AG09309 (cell line): ENCODE data around the gene OCA2.

Experiments used
- DNase-seq: peaks from one replicate; pipeline ENCODE4 v3.0.0-alpha.2; 2010; ENCODE audit warnings: low read depth
- H3K4me3 ChIP-seq: 2 replicates; pipeline ENCODE4 v1.5.1; 2011; ENCODE audit warnings: mild to moderate bottlenecking, low read depth, low read length, moderate library complexity; ENCODE audit not compliant: control insufficient read depth
- TF ChIP-seq, protein P1 (sequence below): IDR thresholded peaks from 2 replicates; pipeline ENCODE4 v1.5.1; 2011; ENCODE audit warnings: mild to moderate bottlenecking, low read depth, low read length, inconsistent platforms; ENCODE audit not compliant: insufficient read depth, control insufficient read depth; ENCODE audit errors: missing control alignments

The OCA2 gene

DNA sequence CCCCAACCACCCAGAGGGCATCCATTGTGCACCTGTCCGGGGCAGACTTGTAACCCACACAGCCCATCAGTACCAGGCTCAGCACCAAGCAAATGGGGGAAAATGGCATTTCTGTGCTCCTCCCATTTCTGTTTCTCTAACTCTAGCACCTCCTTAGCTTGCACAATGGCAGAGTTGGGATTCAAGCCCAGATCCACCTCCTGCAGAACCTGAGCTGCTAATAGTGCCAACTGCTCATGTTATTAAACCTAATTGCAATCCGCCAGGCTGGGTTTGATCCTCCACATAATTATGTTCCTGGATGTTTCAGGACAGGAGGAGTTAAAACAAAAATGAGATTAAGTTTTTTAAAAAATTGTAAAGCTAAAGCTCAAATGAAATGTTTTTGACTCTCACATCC is 235.0 kb downstream of the OCA2 start:
- no peak overlapping the region for H3K4me3 ChIP-seq
- no peak for DNase-seq
- TF ChIP-seq, protein P1, sequence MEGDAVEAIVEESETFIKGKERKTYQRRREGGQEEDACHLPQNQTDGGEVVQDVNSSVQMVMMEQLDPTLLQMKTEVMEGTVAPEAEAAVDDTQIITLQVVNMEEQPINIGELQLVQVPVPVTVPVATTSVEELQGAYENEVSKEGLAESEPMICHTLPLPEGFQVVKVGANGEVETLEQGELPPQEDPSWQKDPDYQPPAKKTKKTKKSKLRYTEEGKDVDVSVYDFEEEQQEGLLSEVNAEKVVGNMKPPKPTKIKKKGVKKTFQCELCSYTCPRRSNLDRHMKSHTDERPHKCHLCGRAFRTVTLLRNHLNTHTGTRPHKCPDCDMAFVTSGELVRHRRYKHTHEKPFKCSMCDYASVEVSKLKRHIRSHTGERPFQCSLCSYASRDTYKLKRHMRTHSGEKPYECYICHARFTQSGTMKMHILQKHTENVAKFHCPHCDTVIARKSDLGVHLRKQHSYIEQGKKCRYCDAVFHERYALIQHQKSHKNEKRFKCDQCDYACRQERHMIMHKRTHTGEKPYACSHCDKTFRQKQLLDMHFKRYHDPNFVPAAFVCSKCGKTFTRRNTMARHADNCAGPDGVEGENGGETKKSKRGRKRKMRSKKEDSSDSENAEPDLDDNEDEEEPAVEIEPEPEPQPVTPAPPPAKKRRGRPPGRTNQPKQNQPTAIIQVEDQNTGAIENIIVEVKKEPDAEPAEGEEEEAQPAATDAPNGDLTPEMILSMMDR: no peak

DNA sequence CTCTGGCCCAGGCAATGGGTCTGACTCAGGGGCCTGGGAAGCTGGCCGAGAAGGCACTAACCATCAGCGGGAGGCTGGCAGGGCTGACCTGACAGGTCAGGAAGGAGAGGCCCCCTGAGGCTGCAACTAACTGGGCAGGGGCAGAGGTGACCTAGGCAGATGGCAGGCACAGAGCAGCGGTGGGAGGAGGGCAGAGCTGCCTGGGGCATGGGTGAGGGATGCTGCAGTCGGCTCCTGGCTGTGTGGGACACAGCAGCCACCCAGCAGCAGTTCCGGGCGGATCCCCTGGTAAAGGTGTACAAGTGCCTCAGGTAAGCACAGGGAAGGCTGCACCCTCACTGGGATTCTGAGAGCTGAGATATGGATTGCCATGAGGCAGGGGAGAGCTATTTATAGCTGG is 236.1 kb downstream of the OCA2 start:
- DNase-seq: no peak
- H3K4me3 ChIP-seq: no peak overlapping the region
- TF ChIP-seq, protein P1: no peak

DNA sequence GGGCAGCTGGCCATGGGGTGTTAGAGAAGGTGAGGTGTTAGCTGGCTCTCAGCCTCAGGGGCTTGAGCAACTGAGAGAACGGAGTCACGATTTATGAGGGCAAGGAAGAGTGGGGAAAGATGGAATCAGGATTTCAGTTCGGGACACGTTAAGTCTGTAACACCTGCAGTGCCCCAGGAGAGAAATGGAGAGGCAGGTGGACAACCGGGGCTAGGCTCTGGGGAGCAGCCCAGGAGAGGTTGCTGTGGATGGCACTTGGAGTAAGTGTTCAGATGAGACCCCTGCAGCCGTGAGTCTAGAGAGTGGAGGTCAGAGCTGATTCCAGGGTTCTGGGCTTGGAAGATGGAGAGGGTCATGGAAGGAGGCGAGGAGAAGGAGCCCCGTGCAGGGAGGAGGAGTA is 237.9 kb downstream of the OCA2 start:
- TF ChIP-seq, protein P1: no peak
- no peak for DNase-seq
- H3K4me3 ChIP-seq: no peak overlapping the region

DNA sequence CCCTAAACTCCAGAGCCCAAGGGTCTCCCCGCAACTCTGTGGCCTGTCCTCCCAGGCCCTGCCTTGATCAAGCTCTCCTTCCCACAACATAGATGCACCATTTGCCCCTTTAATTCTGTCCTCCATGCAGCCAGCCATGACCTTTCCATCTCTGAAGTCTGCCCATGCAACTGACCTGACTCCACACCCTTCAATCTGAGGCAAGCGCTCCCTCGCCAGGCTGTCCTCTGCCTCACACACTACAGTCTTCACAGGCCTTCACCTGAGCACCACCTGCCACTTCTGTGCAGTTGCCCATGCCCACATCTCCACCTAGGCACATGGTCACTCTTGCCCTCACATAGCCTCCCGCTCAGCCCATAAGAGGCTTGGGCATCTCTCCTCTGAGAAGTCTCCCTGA is 244.0 kb downstream of the OCA2 start:
- DNase-seq: no peak
- TF ChIP-seq, protein P1: no peak
- no peak overlapping the region for H3K4me3 ChIP-seq

DNA sequence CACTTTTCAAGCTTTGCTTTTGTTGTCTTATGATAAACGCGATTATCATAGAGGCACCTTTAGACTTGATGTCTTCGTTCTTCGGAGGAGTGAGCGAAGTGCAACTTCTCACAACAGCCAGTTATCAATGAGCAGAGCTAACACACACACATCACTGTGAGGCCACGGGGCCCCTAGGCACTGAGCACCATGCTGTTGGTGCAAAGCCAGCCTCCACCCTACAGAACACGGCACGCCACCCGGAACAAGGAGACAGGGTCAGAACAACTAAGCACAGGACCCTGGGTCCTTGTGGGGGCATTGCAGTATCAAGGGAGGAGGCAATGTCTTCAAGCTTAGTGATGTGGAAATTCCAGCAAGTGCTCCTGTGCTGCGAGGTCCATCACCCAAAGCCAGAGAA is 244.5 kb downstream of the OCA2 start:
- TF ChIP-seq, protein P1: no peak
- no peak for DNase-seq

DNA sequence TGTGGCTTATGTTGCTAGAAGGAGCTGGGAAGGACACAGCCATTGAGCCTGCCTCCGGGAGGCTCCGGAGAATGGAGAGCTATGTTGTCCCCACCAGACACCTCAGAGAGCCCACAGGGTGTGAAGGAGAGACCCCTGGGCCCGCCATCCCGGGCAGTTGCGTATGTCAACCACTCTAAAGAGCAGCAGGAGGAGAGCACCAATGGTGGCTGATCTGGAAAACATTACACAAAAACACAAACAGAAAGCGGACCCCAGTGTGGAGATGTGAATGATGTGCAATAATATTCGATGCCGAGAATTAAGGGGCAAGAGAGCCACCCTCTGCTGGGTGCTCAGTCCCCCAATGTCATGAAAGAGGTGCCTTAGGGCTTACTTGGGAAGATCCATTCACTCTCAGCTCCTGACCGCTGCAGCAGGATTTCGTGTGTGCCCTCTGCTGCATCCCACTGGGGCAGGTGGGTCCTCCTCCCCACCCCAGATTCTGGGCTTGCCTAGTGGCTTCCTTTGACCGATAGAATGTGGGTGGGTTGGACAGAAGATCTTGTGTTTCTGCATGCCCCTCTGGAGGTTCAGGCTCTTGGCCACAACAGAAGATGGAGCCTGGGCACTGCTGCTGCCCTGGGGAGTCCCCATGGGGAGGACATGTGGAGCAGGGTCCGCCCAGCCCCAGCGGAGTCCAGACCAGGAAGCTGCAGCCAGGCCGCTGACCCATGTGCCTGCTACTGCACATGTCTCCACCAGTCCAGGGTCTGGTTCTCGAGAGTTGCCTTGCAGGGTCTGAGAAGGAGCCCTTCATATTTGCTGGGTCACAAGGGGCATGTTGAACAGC is 245.3 kb downstream of the OCA2 start:
- TF ChIP-seq, protein P1: no peak
- H3K4me3 ChIP-seq: no peak overlapping the region
- DNase-seq: no peak

More for the DNA sequence above, 244.5 kb downstream of the OCA2 start:
- H3K4me3 ChIP-seq: no peak overlapping the region
